GM21526 (cell line): ENCODE results near the gene STK38.
"Not testable (repeated sequence)": the region's sequence is repeated elsewhere in the genome, so short reads cannot be mapped to it uniquely, and the experiment has no call there.

ENCODE experiments used
- ATAC-seq: cut with Tn5 transposase; IDR thresholded peaks from one replicate; pipeline ENCODE4 v1.9.1; 2021; ENCODE audit warnings: moderate library complexity; ENCODE audit not compliant: unreplicated experiment, low FRiP score

Gene STK38

GRCh38 chr6:36546920-36547645 is at the start of gene STK38:
Gene STK38 (minus strand): TSS chr6:36547479. CDS start chr6:36540202, 7,277 bp downstream.
- ATAC-seq, result peak; percentile 63

GRCh38 chr6:36596356-36596755 is 49.1 kb upstream of the STK38 start:
- no peak for ATAC-seq

GRCh38 chr6:36594816-36595643 is 47.8 kb upstream of the STK38 start:
- ATAC-seq, result no peak

GRCh38 chr6:36594029-36594815 is 46.9 kb upstream of the STK38 start, which contains the start of gene SRSF3:
Gene SRSF3 (plus strand): TSS chr6:36594362. CDS start chr6:36596763, 2,401 bp downstream.
- peak; percentile 79 for ATAC-seq

- ATAC-seq, result peak; percentile 16
These were observed 46.3 kb upstream of the STK38 start for GRCh38 chr6:36593569-36594028.

GRCh38 chr6:36592221-36592655 is 45.0 kb upstream of the STK38 start:
- peak; percentile 25 for ATAC-seq

GRCh38 chr6:36590237-36590636 is 43.0 kb upstream of the STK38 start:
- no peak for ATAC-seq

- not testable (repeated sequence) for ATAC-seq
These were observed 41.7 kb upstream of the STK38 start for GRCh38 chr6:36589025-36589400.

- ATAC-seq, result no peak
These were observed 39.3 kb upstream of the STK38 start for GRCh38 chr6:36586606-36587005.

GRCh38 chr6:36581716-36582115 is 34.4 kb upstream of the STK38 start:
- ATAC-seq, result no peak

GRCh38 chr6:36580184-36580526 is 32.9 kb upstream of the STK38 start:
- ATAC-seq, result no peak

GRCh38 chr6:36578431-36578830 is 31.2 kb upstream of the STK38 start:
- ATAC-seq, result no peak

GRCh38 chr6:36578030-36578429 is 30.8 kb upstream of the STK38 start:
- no peak for ATAC-seq

GRCh38 chr6:36577301-36577700 is 30.0 kb upstream of the STK38 start:
- ATAC-seq, result no peak

GRCh38 chr6:36576578-36576977 is 29.3 kb upstream of the STK38 start:
- ATAC-seq, result no peak

GRCh38 chr6:36574679-36575078 is 27.4 kb upstream of the STK38 start:
- no peak for ATAC-seq

- ATAC-seq, result not testable (repeated sequence)
These were observed 25.4 kb upstream of the STK38 start for GRCh38 chr6:36572353-36573311.

GRCh38 chr6:36571122-36572043 is 24.1 kb upstream of the STK38 start:
- no peak for ATAC-seq

- ATAC-seq, result no peak
These were observed 23.0 kb upstream of the STK38 start for GRCh38 chr6:36570264-36570663.
